A549 (cell line): ENCODE results near the gene OR10D3. TPM values are rescaled to one million over a fixed set of nuclear protein-coding genes. Genes with fewer than 3 reads are reported as not detected.
A peak's percentile ranks its signal among the peaks of the same experiment; 100 is the strongest.

Experiments
- ATAC-seq, 2 experiments: fragments of 200-7000 bp in 1 of 2; fragments of >200 bp in 1 of 2; cut with Nextera tagmentation in 1 of 2; cut with Tn5 transposase in 1 of 2; 3 replicates each; pipeline versions ENCODE4 v1.8.0 to v1.9.1; 2018 to 2020; ENCODE audit warnings: mild to moderate bottlenecking in 1 of 2, moderate library complexity in 1 of 2
- CTCF ChIA-PET: fragments of 300-600 bp; sonication (Branson Sonifier 250); formaldehyde crosslinking; extraction: SDS; loops from one replicate; lab custom pipeline; 2021; ENCODE audit warnings: antibody characterized with exemption, inconsistent platforms; lab: Yijun Ruan, JAX
- POLR2A ChIA-PET: fragments of 350-600 bp; formaldehyde crosslinking; extraction: SDS; loops from one replicate; lab custom pipeline; 2021; ENCODE audit warnings: antibody characterized with exemption, inconsistent platforms; lab: Yijun Ruan, JAX
- DNase-seq, 2 experiments: peaks; one replicate each; pipeline versions ENCODE4 v3.0.0 to v3.0.0-alpha.2; 2011 to 2016; ENCODE audit warnings: low read depth in 1 of 2, low spot score in 1 of 2
- FAIRE-seq: peaks from 2 replicates; lab custom pipeline; 2011; peaks lifted over from hg19 to GRCh38; lab: Jason Lieb, UNC
- H3K27ac ChIP-seq, 2 experiments: fragments of >200 bp; sonication (Bioruptor Twin); formaldehyde crosslinking; 3 replicates each; pipeline ENCODE4 v1.5.1; 2016 to 2017
- H3K4me1 ChIP-seq: fragments of >200 bp; sonication (Bioruptor Twin); formaldehyde crosslinking; 3 replicates; pipeline ENCODE4 v1.6.1; 2016
- H3K4me2 ChIP-seq: fragments of >200 bp; sonication (Bioruptor Twin); formaldehyde crosslinking; 3 replicates; pipeline ENCODE4 v1.6.1; 2016
- H3K4me3 ChIP-seq: fragments of >200 bp; sonication (Bioruptor Twin); formaldehyde crosslinking; 3 replicates; pipeline ENCODE4 v1.5.1; 2016
- H3K9me3 ChIP-seq: fragments of >200 bp; sonication (Bioruptor Twin); formaldehyde crosslinking; 3 replicates; pipeline ENCODE4 v1.6.1; 2016
- CEBPB ChIP-seq, 2 experiments: fragments of >200 bp in 1 of 2; sonication (Bioruptor Twin) in 1 of 2; formaldehyde crosslinking in 1 of 2; IDR thresholded peaks; 2 replicates each; pipeline ENCODE4 v1.6.1; 2012 to 2016
- MAFK ChIP-seq: fragments of 450-650 bp; IDR thresholded peaks from 2 replicates; pipeline ENCODE4 v1.6.1; 2014; ENCODE audit not compliant: partially characterized antibody
- WGBS: methylation state at CpG from one replicate; pipeline ENCODE4 v1.1.6; 2017; ENCODE audit errors: missing lambda C conversion rate; 5-methylcytosine and 5-hydroxymethylcytosine counted together
- polyA plus RNA-seq, 4 experiments: library from polyadenylated mRNA; depleted of rRNA in 3 of 4; stranded (reverse); fragments of >200 nt; fragmentation: RNase III in 1 of 4; extraction: RNeasy Plus Mini Kit Qiagen cat#74134 plus additional on column Dnase treatment in 1 of 4; gene quantifications; 2 replicates in 3 of 4; 3 replicates in 1 of 4; pipeline ENCODE4 v1.2.3, GENCODE V29; 2011 to 2017

Gene OR10D3
- polyA plus RNA-seq, 2 of the 4 experiments (the other 2 are of a cell fraction) = not detected

DNA sequence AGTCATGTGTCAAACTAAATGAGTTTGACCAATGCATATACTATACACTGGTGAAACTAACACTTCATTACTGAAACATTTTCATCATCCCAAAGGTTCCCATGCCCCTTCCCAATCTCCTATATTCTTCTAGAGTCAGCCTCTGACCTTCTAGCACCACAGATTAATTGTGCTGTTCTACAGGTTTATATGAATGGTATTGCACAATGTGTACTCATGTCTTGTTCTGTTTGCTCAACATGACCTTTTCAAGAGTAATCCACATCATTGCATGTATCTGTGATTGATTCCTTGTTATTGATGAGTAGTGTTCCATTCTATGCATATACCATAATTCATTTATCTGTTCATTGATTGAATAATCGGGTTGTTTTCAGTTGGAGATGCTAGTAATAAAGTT, 50.2 kb downstream of the OR10D3 start:
- Histone ChIP-seq H3K27ac (no peak overlapping the region), H3K4me1 (no peaks in the 10 kb centered on the region), H3K4me3 (no peak overlapping the region), H3K4me2 (no peak overlapping the region), H3K9me3 (no peaks in the 10 kb centered on the region)
- FAIRE-seq = no peak
- no peak for ATAC-seq
- ChIA-PET CTCF (no interaction called here), POLR2A (no interaction called here)
- DNase-seq = no peak
- 0% methylated on average over 1 of the region's 1 CpG for WGBS
- TF ChIP-seq CEBPB (IDR thresholded peaks at IDR 0.05) (0 out of 4 replicates have a peak, but pooled peaks of 1 of the 2 experiments have one; percentile 10), MAFK (no peak)

Other genes starting within 250 kb of the OR10D3 start
- not detected in 2 replicates for gene OR4D5, start 243.7 kb upstream of the OR10D3 start, polyA plus RNA-seq (2011; rRNA removed)
- gene OR4D5, start 243.7 kb upstream of the OR10D3 start, polyA plus RNA-seq (2017; fragmentation: RNase III; extraction: RNeasy Plus Mini Kit Qiagen cat#74134 plus additional on column Dnase treatment) = not detected in 3 replicates
- not detected in 2 replicates for gene OR6T1, start 239.5 kb upstream of the OR10D3 start, polyA plus RNA-seq (2011; rRNA removed)
- gene OR6T1, start 239.5 kb upstream of the OR10D3 start, polyA plus RNA-seq (2017; fragmentation: RNase III; extraction: RNeasy Plus Mini Kit Qiagen cat#74134 plus additional on column Dnase treatment) = not detected in 3 replicates
- gene OR10S1, start 205.6 kb upstream of the OR10D3 start, polyA plus RNA-seq (2011; rRNA removed) = not detected in 2 replicates
- gene OR10S1, start 205.6 kb upstream of the OR10D3 start, polyA plus RNA-seq (2017; fragmentation: RNase III; extraction: RNeasy Plus Mini Kit Qiagen cat#74134 plus additional on column Dnase treatment) = not detected in 3 replicates
- gene OR10G6, start 188.2 kb upstream of the OR10D3 start, polyA plus RNA-seq (2011; rRNA removed) = not detected in 2 replicates
- not detected in 3 replicates for gene OR10G6, start 188.2 kb upstream of the OR10D3 start, polyA plus RNA-seq (2017; fragmentation: RNase III; extraction: RNeasy Plus Mini Kit Qiagen cat#74134 plus additional on column Dnase treatment)
- not detected in 2 replicates for gene OR10G4, start 170.3 kb upstream of the OR10D3 start, polyA plus RNA-seq (2011; rRNA removed)
- gene OR10G4, start 170.3 kb upstream of the OR10D3 start, polyA plus RNA-seq (2017; fragmentation: RNase III; extraction: RNeasy Plus Mini Kit Qiagen cat#74134 plus additional on column Dnase treatment) = not detected in 3 replicates
- gene OR10G9, start 160.3 kb upstream of the OR10D3 start, polyA plus RNA-seq (2011; rRNA removed) = not detected in 2 replicates
- gene OR10G9, start 160.3 kb upstream of the OR10D3 start, polyA plus RNA-seq (2017; fragmentation: RNase III; extraction: RNeasy Plus Mini Kit Qiagen cat#74134 plus additional on column Dnase treatment) = not detected in 3 replicates
- gene OR10G8, start 156.5 kb upstream of the OR10D3 start, polyA plus RNA-seq (2011; rRNA removed) = not detected in 2 replicates
- not detected in 3 replicates for gene OR10G8, start 156.5 kb upstream of the OR10D3 start, polyA plus RNA-seq (2017; fragmentation: RNase III; extraction: RNeasy Plus Mini Kit Qiagen cat#74134 plus additional on column Dnase treatment)
- not detected in 2 replicates for gene OR10G7, start 142.0 kb upstream of the OR10D3 start, polyA plus RNA-seq (2011; rRNA removed)
- gene OR10G7, start 142.0 kb upstream of the OR10D3 start, polyA plus RNA-seq (2017; fragmentation: RNase III; extraction: RNeasy Plus Mini Kit Qiagen cat#74134 plus additional on column Dnase treatment) = not detected in 3 replicates
- 1.5 TPM in 2 replicates for gene VWA5A, start 67.9 kb upstream of the OR10D3 start, polyA plus RNA-seq (2011; rRNA removed)
- 0.12 to 0.24 TPM (median 0.18 TPM) in 3 replicates for gene VWA5A, start 67.9 kb upstream of the OR10D3 start, polyA plus RNA-seq (2017; fragmentation: RNase III; extraction: RNeasy Plus Mini Kit Qiagen cat#74134 plus additional on column Dnase treatment)
- gene OR8G1, start 57.8 kb downstream of the OR10D3 start, polyA plus RNA-seq (2011; rRNA removed) = not detected in 2 replicates
- not detected in 3 replicates for gene OR8G1, start 57.8 kb downstream of the OR10D3 start, polyA plus RNA-seq (2017; fragmentation: RNase III; extraction: RNeasy Plus Mini Kit Qiagen cat#74134 plus additional on column Dnase treatment)
- gene OR8G5, start 73.0 kb downstream of the OR10D3 start, polyA plus RNA-seq (2011; rRNA removed) = not detected in 2 replicates
- not detected in 3 replicates for gene OR8G5, start 73.0 kb downstream of the OR10D3 start, polyA plus RNA-seq (2017; fragmentation: RNase III; extraction: RNeasy Plus Mini Kit Qiagen cat#74134 plus additional on column Dnase treatment)
- gene OR8D1, start 130.6 kb downstream of the OR10D3 start, polyA plus RNA-seq (2011; rRNA removed) = not detected in 2 replicates
- gene OR8D1, start 130.6 kb downstream of the OR10D3 start, polyA plus RNA-seq (2017; fragmentation: RNase III; extraction: RNeasy Plus Mini Kit Qiagen cat#74134 plus additional on column Dnase treatment) = not detected in 3 replicates
- gene OR8D2, start 136.9 kb downstream of the OR10D3 start, polyA plus RNA-seq (2011; rRNA removed) = not detected in 2 replicates
- gene OR8D2, start 136.9 kb downstream of the OR10D3 start, polyA plus RNA-seq (2017; fragmentation: RNase III; extraction: RNeasy Plus Mini Kit Qiagen cat#74134 plus additional on column Dnase treatment) = not detected in 3 replicates
- gene OR8B2, start 201.2 kb downstream of the OR10D3 start, polyA plus RNA-seq (2011; rRNA removed) = not detected in 2 replicates
- not detected in 3 replicates for gene OR8B2, start 201.2 kb downstream of the OR10D3 start, polyA plus RNA-seq (2017; fragmentation: RNase III; extraction: RNeasy Plus Mini Kit Qiagen cat#74134 plus additional on column Dnase treatment)
- gene OR8B3, start 215.7 kb downstream of the OR10D3 start, polyA plus RNA-seq (2011; rRNA removed) = not detected in 2 replicates
- not detected in 3 replicates for gene OR8B3, start 215.7 kb downstream of the OR10D3 start, polyA plus RNA-seq (2017; fragmentation: RNase III; extraction: RNeasy Plus Mini Kit Qiagen cat#74134 plus additional on column Dnase treatment)
- gene OR8B4, start 241.5 kb downstream of the OR10D3 start, polyA plus RNA-seq (2011; rRNA removed) = not detected in 2 replicates
- gene OR8B4, start 241.5 kb downstream of the OR10D3 start, polyA plus RNA-seq (2017; fragmentation: RNase III; extraction: RNeasy Plus Mini Kit Qiagen cat#74134 plus additional on column Dnase treatment) = not detected in 3 replicates